Lower leg skin (tissue), 3 donors: Measurements from ENCODE around the gene MYO1E.

Experiments used
- POLR2A ChIP-seq, 2 donors: fragments of 450-650 bp; IDR thresholded peaks; one replicate each; pipeline ENCODE4 v1.6.1; 2016 to 2017; ENCODE audit warnings: antibody characterized with exemption in 2 of 2, mild to moderate bottlenecking in 1 of 2, moderate library complexity in 1 of 2
- TF ChIP-seq, protein P1 (sequence below), 3 donors: fragments of 450-650 bp; IDR thresholded peaks; one replicate each; pipeline ENCODE4 v1.5.1; 2016; ENCODE audit warnings: antibody characterized with exemption in 3 of 3, mild to moderate bottlenecking in 3 of 3, moderate library complexity in 2 of 3

DNA sequence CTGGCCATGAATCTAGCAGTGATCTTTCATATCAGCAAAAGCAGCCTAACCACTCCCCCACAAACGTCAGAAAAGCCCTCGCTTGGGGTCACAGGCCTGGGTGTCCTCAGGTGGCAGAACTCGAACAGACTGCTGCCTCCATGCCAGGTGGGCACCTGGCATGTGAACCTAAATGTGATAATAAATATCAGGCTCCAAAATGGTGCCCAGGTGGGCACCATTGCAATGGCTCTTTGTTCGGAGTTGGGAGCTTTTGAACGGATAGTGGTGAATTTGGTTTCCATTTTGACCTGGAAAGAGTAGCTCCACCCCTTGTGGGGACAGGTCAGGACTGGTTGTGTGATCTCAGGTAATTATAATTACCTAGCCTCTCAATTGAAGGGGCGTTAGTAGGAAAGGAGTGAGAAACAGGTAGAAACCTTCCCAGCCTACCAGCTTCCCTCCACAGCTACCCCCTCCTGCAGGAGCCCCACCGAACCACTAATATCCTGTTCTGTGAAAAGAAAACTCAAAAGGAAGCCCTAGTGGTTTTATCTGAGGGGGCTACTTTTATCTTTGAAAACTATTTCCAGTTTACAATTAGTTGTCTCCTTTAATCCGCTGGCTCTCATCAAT is 18.1 kb downstream of the MYO1E start:
- TF ChIP-seq, protein P1, sequence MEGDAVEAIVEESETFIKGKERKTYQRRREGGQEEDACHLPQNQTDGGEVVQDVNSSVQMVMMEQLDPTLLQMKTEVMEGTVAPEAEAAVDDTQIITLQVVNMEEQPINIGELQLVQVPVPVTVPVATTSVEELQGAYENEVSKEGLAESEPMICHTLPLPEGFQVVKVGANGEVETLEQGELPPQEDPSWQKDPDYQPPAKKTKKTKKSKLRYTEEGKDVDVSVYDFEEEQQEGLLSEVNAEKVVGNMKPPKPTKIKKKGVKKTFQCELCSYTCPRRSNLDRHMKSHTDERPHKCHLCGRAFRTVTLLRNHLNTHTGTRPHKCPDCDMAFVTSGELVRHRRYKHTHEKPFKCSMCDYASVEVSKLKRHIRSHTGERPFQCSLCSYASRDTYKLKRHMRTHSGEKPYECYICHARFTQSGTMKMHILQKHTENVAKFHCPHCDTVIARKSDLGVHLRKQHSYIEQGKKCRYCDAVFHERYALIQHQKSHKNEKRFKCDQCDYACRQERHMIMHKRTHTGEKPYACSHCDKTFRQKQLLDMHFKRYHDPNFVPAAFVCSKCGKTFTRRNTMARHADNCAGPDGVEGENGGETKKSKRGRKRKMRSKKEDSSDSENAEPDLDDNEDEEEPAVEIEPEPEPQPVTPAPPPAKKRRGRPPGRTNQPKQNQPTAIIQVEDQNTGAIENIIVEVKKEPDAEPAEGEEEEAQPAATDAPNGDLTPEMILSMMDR (IDR thresholded peaks at IDR 0.05), result no peak
- TF ChIP-seq POLR2A (IDR thresholded peaks at IDR 0.05), result no peak
